Stimulated activated memory B cell treated with anti-CD40 and anti-IgM and Interleukin-4, amounts not matched to agents 10 μg/mL and 1 μg/mL and 100 μg/mL, for 72 hours (primary cell): ENCODE results near the gene DUSP7.

Experiments used
- ATAC-seq: fragments of 150-1000 bp; cut with Tn5 transposase; 2 replicates; pipeline ENCODE4 v1.10.0; 2021
- H3K27ac Mint-ChIP-seq: one replicate; pipeline ENCODE4 v1.8.0; 2022; ENCODE audit warnings: mild to moderate bottlenecking, mixed read lengths
- H3K27me3 Mint-ChIP-seq: one replicate; pipeline ENCODE4 v1.8.0; 2022; ENCODE audit warnings: mixed read lengths
- H3K36me3 Mint-ChIP-seq: one replicate; pipeline ENCODE4 v1.8.0; 2022; ENCODE audit warnings: mixed read lengths
- H3K4me1 Mint-ChIP-seq: one replicate; pipeline ENCODE4 v1.8.0; 2022; ENCODE audit warnings: mixed read lengths
- H3K4me3 Mint-ChIP-seq: one replicate; pipeline ENCODE4 v1.8.0; 2022; ENCODE audit warnings: mild to moderate bottlenecking, moderate library complexity, mixed read lengths
- H3K9me3 Mint-ChIP-seq: one replicate; pipeline ENCODE4 v1.8.0; 2022; ENCODE audit warnings: mixed read lengths

The DUSP7 gene

DNA sequence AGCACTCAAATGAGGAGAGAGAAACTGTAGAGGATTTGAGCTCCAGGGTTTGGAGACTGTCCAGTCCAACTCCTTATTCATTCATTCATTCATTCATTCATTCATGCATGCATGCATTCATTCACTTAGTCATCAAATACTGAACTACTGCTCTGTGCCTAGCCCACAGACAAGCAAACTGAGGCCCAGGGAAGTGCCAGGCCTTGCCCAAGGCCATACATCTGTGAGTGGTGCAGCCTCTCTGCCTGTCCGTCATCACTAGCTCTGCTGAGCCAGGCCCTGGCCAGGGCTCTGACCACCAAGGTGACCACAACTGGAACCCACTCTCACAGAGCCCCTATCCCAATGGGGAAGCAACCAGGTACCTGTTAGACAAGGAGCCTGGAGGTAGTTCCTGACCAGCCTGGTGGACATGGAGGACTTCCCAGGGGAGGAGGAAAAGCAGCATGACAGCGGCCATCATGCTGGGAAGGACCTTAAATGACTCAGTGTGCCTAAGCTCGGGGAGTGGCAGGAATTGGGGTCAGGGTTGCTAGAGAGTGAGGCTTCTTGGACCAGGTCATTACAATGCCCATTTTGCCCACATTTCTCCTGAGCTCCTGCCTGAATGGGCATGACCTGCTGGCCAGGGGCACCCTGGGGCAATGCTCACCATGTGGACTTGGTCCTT is 33.1 kb downstream of the DUSP7 start:
- Mint-ChIP-seq H3K27me3 (peaks cover 17% of the 10 kb centered on the region), H3K4me3 (no peak overlapping the region), H3K4me1 (peaks cover 36% of the 10 kb centered on the region), H3K36me3 (no peaks in the 10 kb centered on the region), H3K9me3 (no peaks in the 10 kb centered on the region), H3K27ac (peak overlapping the region; percentile 31)
- ATAC-seq: no peak

DNA sequence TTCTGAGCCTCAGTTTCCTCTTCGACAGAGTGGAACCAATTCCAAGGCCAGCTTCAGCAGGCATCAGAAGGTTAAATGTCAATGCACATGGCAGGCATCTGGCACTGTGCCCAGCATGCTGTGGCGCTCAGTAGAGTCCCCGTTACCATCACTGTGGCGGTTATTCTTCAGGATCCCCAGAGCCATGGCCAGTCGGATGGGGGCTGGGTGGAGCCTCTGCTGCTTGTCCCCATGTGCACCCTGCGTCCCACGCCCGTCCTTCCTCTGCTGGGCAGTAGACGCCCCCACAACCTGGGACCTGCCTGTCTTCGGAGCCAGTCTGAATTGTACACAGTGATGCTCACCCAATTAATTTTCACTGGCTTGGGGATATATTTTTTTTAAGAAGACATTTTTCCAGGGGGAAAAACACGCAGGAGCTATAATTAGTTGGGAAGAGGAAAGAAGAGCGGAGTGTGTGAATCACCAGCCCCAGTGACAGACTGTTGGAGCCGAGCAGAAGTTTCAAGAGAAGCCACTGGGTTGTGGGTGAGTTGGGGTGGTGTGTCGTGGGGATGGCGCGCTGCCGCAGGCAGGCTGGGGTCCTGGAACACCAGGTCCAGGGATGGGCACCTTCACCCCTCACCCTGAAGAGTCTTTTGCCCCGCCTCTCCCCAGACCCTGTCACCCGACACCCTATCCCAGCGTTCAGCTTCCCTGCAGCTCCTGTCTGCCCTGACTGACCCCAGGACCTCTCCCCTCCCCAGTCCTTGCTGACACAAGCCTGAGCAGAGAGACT is 33.9 kb downstream of the DUSP7 start:
- Mint-ChIP-seq H3K4me3 (no peak overlapping the region), H3K27ac (no peak overlapping the region), H3K36me3 (no peaks in the 10 kb centered on the region), H3K9me3 (no peaks in the 10 kb centered on the region), H3K4me1 (peaks cover 36% of the 10 kb centered on the region), H3K27me3 (peaks cover 13% of the 10 kb centered on the region)
- ATAC-seq: no peak

DNA sequence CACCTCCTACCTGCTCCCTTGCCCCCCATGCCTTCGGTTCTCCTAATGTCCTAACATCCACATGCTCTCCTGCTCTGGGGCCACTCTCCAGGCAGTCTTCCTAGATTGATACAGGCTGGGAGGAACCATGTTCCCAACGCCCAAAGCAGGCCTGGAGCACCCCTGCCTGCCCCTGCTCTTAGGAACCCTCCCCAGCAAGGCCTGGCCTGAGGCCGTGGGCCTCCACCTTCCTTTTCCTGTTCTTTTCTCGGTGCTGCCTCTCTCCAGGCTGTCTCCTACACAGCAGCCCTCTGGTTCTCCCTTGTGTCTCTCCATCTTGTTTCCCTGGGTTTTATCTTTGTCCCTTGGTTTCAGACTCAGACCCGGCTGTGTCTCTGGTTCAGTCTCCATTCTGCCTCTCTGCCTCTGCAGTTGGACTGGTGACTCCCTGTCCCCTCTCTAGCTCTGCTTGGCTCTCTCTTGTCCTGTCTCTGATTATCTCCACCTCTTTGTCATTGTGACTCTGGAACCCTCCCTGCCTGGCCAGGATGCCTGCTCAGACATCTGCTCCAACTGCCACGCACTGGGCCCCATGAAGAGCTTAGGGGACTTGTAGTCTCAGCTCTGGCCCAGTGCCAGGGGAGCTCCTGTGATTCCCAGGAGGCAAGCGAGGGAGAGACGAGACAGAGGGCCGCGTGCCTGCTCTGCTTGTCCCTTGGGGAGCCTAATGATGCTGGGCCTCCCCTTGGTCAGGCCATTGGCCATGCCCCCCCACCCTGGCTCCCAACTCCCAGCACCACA is 34.7 kb downstream of the DUSP7 start:
- Mint-ChIP-seq H3K9me3 (no peaks in the 10 kb centered on the region), H3K36me3 (no peaks in the 10 kb centered on the region), H3K27ac (no peak overlapping the region), H3K4me1 (peaks cover 36% of the 10 kb centered on the region), H3K27me3 (peaks cover 20% of the 10 kb centered on the region), H3K4me3 (no peak overlapping the region)
- no peak for ATAC-seq

DNA sequence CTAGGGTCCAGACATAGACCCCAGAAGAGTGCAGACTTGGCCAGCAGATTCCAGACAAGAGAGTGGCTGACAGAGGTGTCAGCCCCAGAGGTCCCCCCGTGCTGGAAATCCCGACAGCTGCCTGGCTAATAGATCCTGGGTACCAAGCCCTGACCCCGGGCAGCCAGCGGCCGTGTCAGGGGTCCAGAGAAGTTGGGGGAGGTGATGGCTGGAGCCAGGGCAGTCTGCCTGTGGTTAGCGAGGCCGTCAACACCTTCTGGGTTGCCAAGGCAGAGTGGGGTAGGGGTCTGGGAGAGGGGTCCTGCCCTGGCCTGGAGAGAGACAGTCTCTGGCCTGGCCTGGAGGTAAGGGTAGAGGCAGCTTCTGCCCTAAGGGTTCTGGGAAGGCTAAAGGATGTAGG is 35.6 kb downstream of the DUSP7 start:
- Mint-ChIP-seq H3K27ac (no peak overlapping the region), H3K9me3 (no peaks in the 10 kb centered on the region), H3K27me3 (peaks cover 25% of the 10 kb centered on the region), H3K36me3 (no peaks in the 10 kb centered on the region), H3K4me3 (no peak overlapping the region), H3K4me1 (peaks cover 36% of the 10 kb centered on the region)
- ATAC-seq: no peak

DNA sequence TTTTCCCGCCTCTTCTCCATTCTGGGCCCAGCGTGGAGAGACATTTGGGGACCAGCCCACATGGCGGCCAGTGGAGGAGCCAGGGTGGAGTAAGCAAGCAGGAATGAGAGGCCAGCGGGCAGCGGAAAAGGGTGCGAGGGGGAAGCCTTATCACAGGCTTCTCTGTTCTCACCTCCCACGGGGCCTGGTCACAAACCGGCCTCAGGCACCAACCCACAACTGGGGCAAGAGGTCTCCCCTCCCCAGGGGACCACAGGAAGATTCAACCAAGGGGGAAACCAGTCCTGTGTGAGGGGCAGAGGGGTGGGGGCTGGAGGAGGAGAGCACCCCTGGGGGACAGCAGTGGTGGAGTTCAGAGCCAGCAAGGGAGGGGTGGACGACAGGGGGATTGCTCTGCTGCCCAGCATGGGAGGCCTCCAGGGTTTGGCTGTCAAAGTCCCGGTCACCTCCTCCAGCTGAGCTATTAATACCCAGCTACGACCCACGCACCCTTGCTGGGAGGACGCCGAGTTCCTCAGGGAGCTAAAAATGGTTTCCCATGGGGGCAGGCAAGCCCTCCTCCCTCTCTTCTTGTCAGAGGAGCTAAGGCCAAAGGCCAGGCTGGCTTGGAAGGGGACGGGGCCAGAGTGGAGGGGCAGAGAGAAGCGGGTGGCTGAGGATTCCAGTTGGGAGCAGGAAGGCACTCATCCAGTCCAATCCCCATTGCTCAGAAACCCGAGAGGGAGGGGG is 36.9 kb downstream of the DUSP7 start:
- no peak overlapping the region for H3K27ac Mint-ChIP-seq
- H3K4me3 Mint-ChIP-seq: no peak overlapping the region
- H3K9me3 Mint-ChIP-seq: no peaks in the 10 kb centered on the region
- peaks cover 23% of the 10 kb centered on the region for H3K27me3 Mint-ChIP-seq
- no peak for ATAC-seq
- no peaks in the 10 kb centered on the region for H3K36me3 Mint-ChIP-seq
- H3K4me1 Mint-ChIP-seq: peaks cover 30% of the 10 kb centered on the region

DNA sequence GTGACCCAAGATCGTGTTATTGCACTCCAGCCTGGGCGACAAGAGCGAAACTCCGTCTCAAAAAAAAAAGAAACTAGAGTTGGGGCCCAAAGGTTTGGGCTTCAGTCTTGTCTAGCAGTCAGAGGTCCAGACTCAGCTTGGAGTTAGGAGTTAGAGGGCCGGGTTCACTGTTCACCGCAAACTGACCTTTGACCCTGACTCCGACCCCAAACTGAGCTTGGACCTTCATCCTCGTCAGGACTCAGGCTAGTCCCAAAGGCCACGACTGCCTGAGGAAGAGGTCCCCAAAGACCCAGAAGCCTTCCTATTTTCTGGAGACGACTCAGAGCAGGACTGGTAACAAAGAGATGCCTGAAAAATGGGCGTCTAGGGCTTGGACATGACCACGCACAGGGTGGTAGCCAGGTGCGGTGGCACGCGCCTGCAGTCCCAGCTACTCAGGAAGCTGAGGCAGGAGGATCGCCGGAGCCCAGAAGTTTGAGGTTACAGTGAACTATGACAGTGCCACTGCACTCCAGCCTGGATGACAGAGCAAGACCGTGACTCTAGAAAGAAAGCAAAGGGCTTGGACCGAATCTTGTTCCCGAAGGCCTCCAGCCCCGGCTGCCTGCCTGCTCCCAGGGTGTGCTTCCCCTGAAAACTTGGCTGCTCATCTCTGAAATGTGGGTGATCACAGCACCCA is 37.9 kb downstream of the DUSP7 start:
- H3K4me3 Mint-ChIP-seq: no peak overlapping the region
- peaks cover 19% of the 10 kb centered on the region for H3K4me1 Mint-ChIP-seq
- no peaks in the 10 kb centered on the region for H3K36me3 Mint-ChIP-seq
- H3K9me3 Mint-ChIP-seq: no peaks in the 10 kb centered on the region
- no peak for ATAC-seq
- no peak overlapping the region for H3K27ac Mint-ChIP-seq
- H3K27me3 Mint-ChIP-seq: peaks cover 17% of the 10 kb centered on the region

DNA sequence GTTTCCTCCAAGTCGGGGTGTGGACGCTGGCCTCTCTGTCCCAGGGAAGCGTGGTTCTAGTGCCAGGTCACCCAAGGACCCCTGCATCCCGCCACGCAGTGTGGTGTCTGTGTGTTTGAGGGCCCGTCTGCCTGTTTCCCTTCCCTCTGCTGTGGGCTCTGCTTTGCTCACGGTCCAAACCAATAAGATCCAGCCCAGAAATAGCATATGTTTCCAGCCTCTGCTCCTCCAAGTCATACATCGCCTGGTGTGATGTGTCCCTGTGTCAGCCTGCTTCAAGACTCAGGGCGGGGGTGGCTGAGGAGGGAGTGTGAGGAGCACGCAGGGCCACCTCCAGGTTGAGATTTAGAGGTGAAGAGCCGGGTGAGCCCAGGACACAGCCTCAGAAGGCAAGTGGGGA is 38.8 kb downstream of the DUSP7 start:
- no peaks in the 10 kb centered on the region for H3K36me3 Mint-ChIP-seq
- H3K27ac Mint-ChIP-seq: no peak overlapping the region
- no peaks in the 10 kb centered on the region for H3K9me3 Mint-ChIP-seq
- peaks cover 17% of the 10 kb centered on the region for H3K27me3 Mint-ChIP-seq
- no peak for ATAC-seq
- no peak overlapping the region for H3K4me3 Mint-ChIP-seq
- peaks cover 13% of the 10 kb centered on the region for H3K4me1 Mint-ChIP-seq

DNA sequence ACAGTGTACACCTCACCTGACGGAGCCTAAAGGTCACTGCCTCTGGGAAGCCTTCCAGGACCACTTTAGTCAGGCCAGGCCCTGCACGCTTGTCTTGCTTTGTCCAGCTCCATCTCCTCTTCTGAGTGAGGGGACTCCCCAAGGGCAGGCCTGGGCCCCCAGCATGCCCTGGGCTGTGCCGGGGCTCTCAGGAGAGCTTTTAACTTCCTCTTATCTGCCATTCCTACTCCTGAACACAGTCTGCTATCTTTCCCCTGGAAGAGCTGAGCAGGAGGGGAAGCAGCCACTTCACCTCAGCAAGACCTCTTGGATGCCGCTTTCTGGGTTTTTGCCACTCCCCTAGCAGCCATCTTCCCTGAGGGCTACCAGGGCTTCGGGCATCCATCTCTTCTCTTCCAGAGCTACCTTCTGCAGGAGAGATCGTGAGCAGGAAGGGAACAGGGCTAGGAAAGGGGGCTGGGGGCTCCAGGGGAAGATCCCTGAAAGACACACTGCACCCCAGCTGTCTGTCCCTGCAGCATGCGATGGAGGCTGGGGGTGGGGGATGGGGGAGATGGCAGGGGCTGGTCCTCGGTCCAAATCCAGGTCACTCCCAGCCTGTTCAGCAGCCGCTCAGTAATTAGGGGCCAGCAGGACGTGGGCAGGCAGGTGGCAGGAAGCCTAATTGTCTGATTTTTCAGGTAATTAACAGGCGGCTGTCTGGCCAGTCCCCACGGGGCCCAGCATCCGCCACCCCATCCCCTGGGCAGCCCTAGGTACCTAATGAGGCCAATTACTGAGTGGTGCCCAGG is 40.7 kb downstream of the DUSP7 start:
- Mint-ChIP-seq H3K27ac (no peak overlapping the region), H3K9me3 (no peaks in the 10 kb centered on the region), H3K27me3 (peaks cover 17% of the 10 kb centered on the region), H3K4me3 (no peak overlapping the region), H3K4me1 (no peaks in the 10 kb centered on the region), H3K36me3 (no peaks in the 10 kb centered on the region)
- ATAC-seq: no peak

DNA sequence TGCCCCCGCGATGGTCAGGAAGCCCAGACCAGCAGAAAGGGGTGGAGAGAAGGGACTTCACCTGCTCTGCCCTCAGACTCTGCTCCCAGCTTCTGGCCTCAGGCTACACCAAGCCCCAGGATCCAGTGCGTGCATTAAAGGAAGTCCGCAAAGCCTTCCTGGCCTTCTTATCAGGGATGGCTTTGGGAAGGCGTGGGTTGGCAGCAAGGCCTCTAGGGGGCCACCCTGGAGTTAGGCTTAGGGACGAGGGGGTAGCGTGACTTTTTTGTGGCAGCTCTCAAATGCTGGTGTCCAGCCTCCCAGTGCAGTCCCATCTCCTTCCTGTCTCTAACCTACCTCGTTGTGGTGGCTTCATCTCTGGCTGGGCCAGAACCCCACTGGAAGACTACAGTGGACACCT is 41.8 kb downstream of the DUSP7 start:
- Mint-ChIP-seq H3K27me3 (peaks cover 17% of the 10 kb centered on the region), H3K4me1 (no peaks in the 10 kb centered on the region), H3K9me3 (no peaks in the 10 kb centered on the region), H3K27ac (no peak overlapping the region), H3K36me3 (no peaks in the 10 kb centered on the region), H3K4me3 (no peak overlapping the region)
- no peak for ATAC-seq

DNA sequence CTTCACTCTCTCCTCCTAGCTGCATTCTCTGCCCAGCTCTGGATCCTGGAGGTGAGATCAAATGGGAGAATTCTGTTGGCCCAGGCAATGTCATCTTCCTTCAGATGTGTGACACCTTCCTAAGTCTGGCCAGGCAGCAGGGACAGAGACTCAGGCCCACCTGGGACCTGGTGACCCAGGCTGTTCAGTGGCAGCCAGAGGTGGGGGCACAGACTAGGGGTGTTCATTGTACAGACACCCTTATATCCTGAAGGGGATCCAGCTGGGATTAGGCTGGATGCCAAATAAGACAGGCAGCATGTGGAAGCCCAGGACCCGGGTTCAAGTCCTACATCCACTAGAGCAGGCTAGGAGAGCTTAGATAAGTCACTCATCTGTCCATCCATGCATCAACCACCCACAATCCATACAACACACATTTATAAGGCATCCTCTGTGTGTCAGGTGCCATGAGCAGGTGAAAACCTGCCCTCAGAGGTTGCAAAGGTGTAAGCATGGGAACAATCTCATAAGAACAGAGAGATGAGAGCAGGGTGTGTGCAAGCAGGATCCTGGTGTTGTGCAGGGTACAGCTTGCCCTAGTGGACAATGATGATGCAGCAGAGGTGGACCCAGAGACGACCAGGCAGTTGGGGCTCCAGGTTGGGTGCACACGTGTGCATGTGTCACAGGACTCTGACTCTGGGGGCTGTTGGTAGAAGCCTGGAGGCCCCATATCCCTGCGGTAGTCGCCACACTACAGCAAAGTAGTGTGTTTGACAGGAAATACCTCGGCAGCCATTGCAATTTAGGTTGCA is 42.4 kb downstream of the DUSP7 start:
- Mint-ChIP-seq H3K4me1 (no peaks in the 10 kb centered on the region), H3K27me3 (peaks cover 17% of the 10 kb centered on the region), H3K4me3 (no peak overlapping the region), H3K27ac (no peak overlapping the region), H3K36me3 (no peaks in the 10 kb centered on the region), H3K9me3 (no peaks in the 10 kb centered on the region)
- ATAC-seq: no peak

DNA sequence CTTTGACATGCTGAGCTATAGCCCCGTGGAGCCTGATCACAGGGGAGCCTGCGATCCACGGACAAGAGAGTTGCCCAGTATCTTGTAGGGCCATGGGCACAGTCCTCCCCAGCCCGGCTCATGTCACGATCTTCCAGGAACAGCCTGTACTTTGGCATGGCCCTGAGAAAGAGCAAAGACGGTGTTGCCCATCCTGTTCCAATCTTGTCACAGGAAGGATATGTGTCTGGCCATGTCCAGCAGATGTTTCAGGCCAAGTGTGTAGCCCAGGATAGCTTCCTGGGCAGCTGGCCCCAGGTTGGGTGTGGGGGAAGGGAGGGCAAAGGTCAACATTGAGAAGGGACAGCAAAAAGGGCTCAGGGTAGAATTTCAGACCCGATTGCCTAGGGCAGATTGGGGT is 43.7 kb downstream of the DUSP7 start:
- H3K27ac Mint-ChIP-seq: no peak overlapping the region
- no peak overlapping the region for H3K4me3 Mint-ChIP-seq
- peaks cover 15% of the 10 kb centered on the region for H3K27me3 Mint-ChIP-seq
- no peaks in the 10 kb centered on the region for H3K9me3 Mint-ChIP-seq
- no peak for ATAC-seq
- no peaks in the 10 kb centered on the region for H3K4me1 Mint-ChIP-seq
- H3K36me3 Mint-ChIP-seq: no peaks in the 10 kb centered on the region

DNA sequence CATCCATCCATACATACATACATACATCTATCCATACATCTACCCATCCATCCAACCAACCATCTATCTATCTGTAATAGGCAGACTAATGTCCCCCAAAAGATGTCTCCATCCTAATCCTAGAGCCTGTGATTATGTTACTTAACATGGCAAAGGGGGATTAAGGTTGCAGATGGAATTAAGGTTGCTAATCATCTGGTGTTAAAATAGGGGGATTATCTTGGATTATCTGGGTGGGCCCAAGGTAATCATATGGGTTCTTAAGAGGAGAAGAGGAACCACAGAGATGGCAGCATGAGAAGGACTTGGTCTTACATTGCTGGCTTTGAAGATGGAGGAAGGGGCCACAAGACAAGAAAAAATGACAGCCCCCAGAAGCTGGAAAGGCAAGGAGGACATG is 45.9 kb downstream of the DUSP7 start:
- Mint-ChIP-seq H3K36me3 (no peaks in the 10 kb centered on the region), H3K9me3 (no peaks in the 10 kb centered on the region), H3K4me1 (no peaks in the 10 kb centered on the region), H3K27me3 (no peaks in the 10 kb centered on the region), H3K27ac (no peak overlapping the region), H3K4me3 (no peak overlapping the region)
- ATAC-seq: no peak

DNA sequence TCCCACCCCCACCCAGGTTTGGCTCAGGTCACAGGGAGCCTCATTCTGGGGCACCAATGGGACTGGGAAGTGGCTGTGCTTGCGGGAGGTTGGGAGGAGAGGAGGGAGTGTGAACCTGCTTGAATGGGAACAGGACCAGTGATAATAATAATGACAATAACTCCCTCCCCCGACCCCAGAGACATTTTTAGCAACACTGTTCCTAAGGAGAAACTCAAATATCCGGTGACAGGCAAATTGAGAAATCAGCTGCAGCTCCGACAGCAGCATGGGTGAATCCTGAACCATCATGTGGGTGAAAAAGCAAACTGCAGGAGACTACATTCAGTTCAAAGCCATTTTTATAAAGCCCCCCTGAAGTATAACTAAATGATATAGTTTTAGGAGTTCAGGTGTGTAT is 49.1 kb downstream of the DUSP7 start:
- Mint-ChIP-seq H3K4me1 (no peaks in the 10 kb centered on the region), H3K9me3 (no peaks in the 10 kb centered on the region), H3K27me3 (no peaks in the 10 kb centered on the region)

DNA sequence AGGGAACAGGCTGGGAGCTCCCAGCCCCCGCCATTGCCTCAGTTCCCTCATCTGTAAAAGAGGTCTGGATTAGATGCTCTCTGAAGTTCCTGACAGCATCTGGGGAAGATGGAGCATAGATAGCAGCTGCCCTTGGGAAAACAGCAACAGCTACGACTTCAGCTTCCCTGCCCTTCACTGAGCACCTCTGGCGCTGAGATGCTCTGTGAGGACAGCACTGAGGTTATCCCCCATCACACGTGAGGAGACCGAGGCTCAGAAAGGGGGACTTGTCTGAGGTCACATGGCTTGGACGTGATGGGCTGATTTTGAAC is 49.6 kb downstream of the DUSP7 start:
- no peaks in the 10 kb centered on the region for H3K36me3 Mint-ChIP-seq
- no peaks in the 10 kb centered on the region for H3K9me3 Mint-ChIP-seq
- no peaks in the 10 kb centered on the region for H3K27me3 Mint-ChIP-seq
- ATAC-seq: no peak
- H3K4me1 Mint-ChIP-seq: peaks cover 2% of the 10 kb centered on the region
- no peak overlapping the region for H3K27ac Mint-ChIP-seq
- H3K4me3 Mint-ChIP-seq: no peak overlapping the region

More for the DNA sequence above, 49.1 kb downstream of the DUSP7 start:
- no peak for ATAC-seq
- Mint-ChIP-seq H3K36me3 (no peaks in the 10 kb centered on the region), H3K4me3 (no peak overlapping the region), H3K27ac (no peak overlapping the region)
